Measurements from ENCODE around the gene AP1G2. TPM values are rescaled to one million over a fixed set of nuclear protein-coding genes. Genes with fewer than 3 reads are reported as not detected.

Gene AP1G2
- polyA plus RNA-seq, 2 of the 4 experiments (the other 2 are of a cell fraction) = 80.6 to 83.7 TPM

- Histone ChIP-seq H3K4me2 (no peak overlapping the region), H3K4me1 (peaks cover 4% of the 10 kb centered on the region; the same call in 1 of the 3 replicates), H3K9me3 (no peaks in the 10 kb centered on the region), H3K27ac (no peak overlapping the region), H3K4me3 (no peak overlapping the region)
- DNase-seq (ENCODE audit: low read depth in 1 of 2, low spot score in 1 of 2) (no peak), ATAC-seq (no peak), FAIRE-seq (no peak)
- POLR2A ChIA-PET = no interaction called here
- 83% methylated on average over 2 of the region's 2 CpGs for WGBS (ENCODE audit: missing lambda C conversion rate)
- CTCF ChIA-PET = interaction anchor here (1.0 to 2.9 kb wide), 5 partner anchors 8 to 69 kb away, joined by 3 to 31 read pairs (median 10); no protein-coding TSS in a partner anchor
- TF ChIP-seq JUN (IDR thresholded peaks at IDR 0.05) (no peak), PHF8 (IDR thresholded peaks at IDR 0.05; ENCODE audit: borderline replicate concordance, low read depth) (no peak), HMGXB4 (CRISPR knock-in tag; IDR thresholded peaks at IDR 0.05; ENCODE audit: borderline replicate concordance) (no peak), ATOH8 (CRISPR knock-in tag; IDR thresholded peaks at IDR 0.05; ENCODE audit: low read depth) (no peak), CEBPB (IDR thresholded peaks at IDR 0.05) (no peak), HOXA7 (CRISPR knock-in tag; IDR thresholded peaks at IDR 0.05) (no peak), REST (IDR thresholded peaks at IDR 0.05) (no peak), JUNB (IDR thresholded peaks at IDR 0.05) (no peak), CBX8 (IDR thresholded peaks at IDR 0.05) (no peak), RNF2 (IDR thresholded peaks at IDR 0.05; ENCODE audit: borderline replicate concordance, low read depth) (no peak), KDM5A (IDR thresholded peaks at IDR 0.05) (no peak), ZNF302 (CRISPR knock-in tag; IDR thresholded peaks at IDR 0.05) (no peak), ZSCAN20 (CRISPR knock-in tag; IDR thresholded peaks at IDR 0.05) (no peak), NPAS2 (CRISPR knock-in tag; IDR thresholded peaks at IDR 0.05; ENCODE audit: borderline replicate concordance) (no peak), MYC (IDR thresholded peaks at IDR 0.05; ENCODE audit: borderline replicate concordance, low read length) (no peak), ZFP36 (IDR thresholded peaks at IDR 0.05; ENCODE audit: borderline replicate concordance, partially characterized antibody) (no peak), BHLHE40 (IDR thresholded peaks at IDR 0.05; ENCODE audit: low read depth, low read length) (no peak), HOXB13 (CRISPR knock-in tag; IDR thresholded peaks at IDR 0.05; ENCODE audit: low read depth) (no peak)
Observed at GRCh38 chr14:23547924-23548323, 19.7 kb downstream of the AP1G2 start.

GRCh38 chr14:23546450-23547035 is 21.0 kb downstream of the AP1G2 start:
- no peak for TF ChIP-seq MAX (IDR thresholded peaks at IDR 0.05)
- TF ChIP-seq JUNB (IDR thresholded peaks at IDR 0.05) = no peak
- no peak for TF ChIP-seq CBX8 (IDR thresholded peaks at IDR 0.05)
- no peak for TF ChIP-seq ATOH8 (CRISPR knock-in tag; IDR thresholded peaks at IDR 0.05; ENCODE audit: low read depth)
- no peak for TF ChIP-seq ZSCAN20 (CRISPR knock-in tag; IDR thresholded peaks at IDR 0.05)
- DNase-seq (ENCODE audit: low read depth in 1 of 2, low spot score in 1 of 2) (no peak), ATAC-seq (no peak), FAIRE-seq (no peak)
- H3K4me2 ChIP-seq = no peak overlapping the region
- CTCF ChIA-PET = interaction anchor here (1.0 to 2.4 kb wide), 4 partner anchors 12 to 68 kb away, joined by 3 to 14 read pairs (median 4); no protein-coding TSS in a partner anchor
- H3K4me1 ChIP-seq = peaks cover 4% of the 10 kb centered on the region; the same call in 1 of the 3 replicates
- POLR2A ChIA-PET = interaction anchor here (1.3 kb wide), 1 partner anchor 9 kb away, joined by 3 read pairs; the partner anchor contains the start of gene THTPA
- 65% methylated on average over 9 of the region's 10 CpGs for WGBS (ENCODE audit: missing lambda C conversion rate)
- H3K27ac ChIP-seq = no peak overlapping the region
- H3K9me3 ChIP-seq = no peaks in the 10 kb centered on the region
- no peak overlapping the region for H3K4me3 ChIP-seq

Data from A549 (cell line).